WTC11 (cell line): ENCODE measurements around the gene CTNNA1. TPM values are rescaled to one million over a fixed set of nuclear protein-coding genes. Genes with fewer than 3 reads are reported as not detected.
A peak's percentile ranks its signal among the peaks of the same experiment; 100 is the strongest.
"Not testable (repeated sequence)": the region's sequence is repeated elsewhere in the genome, so short reads cannot be mapped to it uniquely, and the experiment has no call there.

Experiments used
- ATAC-seq: fragments of 200-7000 bp; cut with Tn5 transposase; 2 replicates; pipeline ENCODE4 v1.10.0; 2021; ENCODE audit warnings: mild to moderate bottlenecking, moderate library complexity
- CTCF ChIA-PET: fragments of 300-600 bp; sonication (Branson Sonifier 250); formaldehyde crosslinking; loops from one replicate; lab custom pipeline; 2021; ENCODE audit warnings: antibody characterized with exemption; lab: Charles Lee
- POLR2A ChIA-PET: fragments of 350-600 bp; sonication (Branson Sonifier 250); formaldehyde crosslinking; loops from one replicate; lab custom pipeline; 2021; ENCODE audit warnings: antibody characterized with exemption; lab: Charles Lee
- DNase-seq: peaks from one replicate; pipeline ENCODE4 v3.0.0; 2021; ENCODE audit warnings: low spot score
- H3K27ac Mint-ChIP-seq: 2 replicates; pipeline ENCODE4 v1.8.0; 2021; ENCODE audit warnings: mixed read lengths
- H3K27me3 Mint-ChIP-seq: 2 replicates; pipeline ENCODE4 v1.8.0; 2021; ENCODE audit warnings: low read depth, mild to moderate bottlenecking, moderate library complexity, mixed read lengths
- H3K36me3 Mint-ChIP-seq: 2 replicates; pipeline ENCODE4 v1.8.0; 2021; ENCODE audit warnings: mixed read lengths
- H3K4me1 Mint-ChIP-seq: 2 replicates; pipeline ENCODE4 v1.8.0; 2022; ENCODE audit warnings: mixed read lengths
- H3K4me3 Mint-ChIP-seq: 2 replicates; pipeline ENCODE4 v1.8.0; 2021; ENCODE audit warnings: mild to moderate bottlenecking, moderate library complexity, mixed read lengths
- H3K9me3 Mint-ChIP-seq: 2 replicates; pipeline ENCODE4 v1.8.0; 2021; ENCODE audit warnings: mixed read lengths
- AFF4 ChIP-seq: sonication (generic); formaldehyde crosslinking; IDR thresholded peaks from 2 replicates; pipeline ENCODE4 v1.8.1; 2023; ENCODE audit warnings: mild to moderate bottlenecking, missing genetic modification reagents, borderline replicate concordance
- GABPB1 ChIP-seq: sonication (generic); formaldehyde crosslinking; IDR thresholded peaks from 2 replicates; pipeline ENCODE4 v1.8.1; 2023; ENCODE audit warnings: mild to moderate bottlenecking, missing genetic modification reagents
- GTF2I ChIP-seq: fragments of 250-450 bp; sonication (Bioruptor Pico); conservative IDR thresholded peaks from 2 replicates; pipeline ENCODE4 v1.4.0; 2021; ENCODE audit warnings: mild to moderate bottlenecking
- JAZF1 ChIP-seq: fragments of 250-450 bp; sonication (Bioruptor Pico); IDR thresholded peaks from 2 replicates; pipeline ENCODE4 v1.9.0; 2021; ENCODE audit warnings: moderate library complexity, mild to moderate bottlenecking, inconsistent platforms
- JUN ChIP-seq: sonication (generic); formaldehyde crosslinking; IDR thresholded peaks from 2 replicates; pipeline ENCODE4 v1.8.0; 2023; ENCODE audit warnings: mild to moderate bottlenecking, missing genetic modification reagents
- RORB ChIP-seq: fragments of 250-450 bp; sonication (Bioruptor Pico); IDR thresholded peaks from 2 replicates; pipeline ENCODE4 v1.9.0; 2021; ENCODE audit warnings: mild to moderate bottlenecking
- SOX15 ChIP-seq: fragments of 250-450 bp; sonication (Bioruptor Pico); IDR thresholded peaks from 2 replicates; pipeline ENCODE4 v1.9.0; 2021; ENCODE audit warnings: mild to moderate bottlenecking
- ZNF317 ChIP-seq: sonication (generic); formaldehyde crosslinking; IDR thresholded peaks from 2 replicates; pipeline ENCODE4 v1.8.1; 2023; ENCODE audit warnings: low read depth, mild to moderate bottlenecking, moderate library complexity, missing genetic modification reagents, borderline replicate concordance
- total RNA-seq: library from RNA; stranded (reverse); gene quantifications from 3 replicates; pipeline ENCODE4 v1.2.3, GENCODE V29; 2021
- TF ChIP-seq, protein P1 (sequence below): sonication (generic); formaldehyde crosslinking; IDR thresholded peaks from 2 replicates; pipeline ENCODE4 v1.8.1; 2022; ENCODE audit warnings: missing genetic modification reagents, borderline replicate concordance
- TF ChIP-seq, protein P2 (sequence below): fragments of 250-450 bp; sonication (Bioruptor Pico); IDR thresholded peaks from 2 replicates; pipeline ENCODE4 v2.1.2; 2022; ENCODE audit warnings: mild to moderate bottlenecking, moderate library complexity
- TF ChIP-seq, protein P3 (sequence below): sonication (generic); formaldehyde crosslinking; IDR thresholded peaks from 2 replicates; pipeline ENCODE4 v1.8.1; 2022; ENCODE audit warnings: low read depth, missing genetic modification reagents, borderline replicate concordance
- TF ChIP-seq, protein P4 (sequence below): fragments of 250-450 bp; sonication (Bioruptor Pico); IDR thresholded peaks from 2 replicates; pipeline ENCODE4 v1.8.0; 2021; ENCODE audit warnings: mild to moderate bottlenecking
- TF ChIP-seq, protein P5 (sequence below): sonication (generic); formaldehyde crosslinking; IDR thresholded peaks from 2 replicates; pipeline ENCODE4 v1.8.1; 2022; ENCODE audit warnings: mild to moderate bottlenecking, moderate library complexity, missing genetic modification reagents

Gene CTNNA1
- total RNA-seq, 1 experiment from 2014 or later: 309 TPM

- CTCF ChIA-PET: interaction anchor here (0.6 to 0.9 kb wide), 3 partner anchors 28 to 117 kb away, joined by 4 read pairs; no protein-coding TSS in a partner anchor
- Mint-ChIP-seq H3K9me3 (peaks cover 13% of the 10 kb centered on the region), H3K4me1 (peaks cover 44% of the 10 kb centered on the region), H3K36me3 (peaks cover 36% of the 10 kb centered on the region)
- H3K4me3 Mint-ChIP-seq, H3K27me3 Mint-ChIP-seq, ATAC-seq, DNase-seq, POLR2A ChIA-PET, H3K27ac Mint-ChIP-seq: not testable (repeated sequence)
Observed at GRCh38 chr5:138761115-138761514, 7.9 kb downstream of the CTNNA1 start.

DNA sequence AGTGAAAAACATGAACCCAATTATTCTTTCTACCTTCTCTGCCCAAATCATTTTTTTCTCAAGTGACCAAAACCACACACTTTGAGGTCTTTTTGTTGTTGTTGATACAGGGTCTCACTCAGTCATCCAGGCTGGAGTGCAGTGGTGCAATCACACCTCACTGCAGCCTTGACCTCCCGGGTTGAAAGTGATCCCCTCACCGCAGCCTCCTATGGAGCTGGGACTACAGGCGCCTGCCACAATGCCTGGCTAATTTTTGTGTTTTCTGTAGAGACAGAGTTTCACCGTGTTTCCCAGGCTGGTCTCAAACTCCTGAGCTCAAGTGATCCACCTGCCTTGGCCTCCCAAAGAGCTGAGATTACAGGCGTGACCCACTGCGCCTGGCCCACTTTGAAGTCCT lies 8.4 kb downstream of the CTNNA1 start:
- H3K36me3 Mint-ChIP-seq: peaks cover 31% of the 10 kb centered on the region
- TF ChIP-seq GABPB1 (CRISPR knock-in tag): peak; percentile 45; the same call in 1 of the 2 replicates
- TF ChIP-seq, all 79 proteins: peak for 1; not testable (repeated sequence) for 78
- CTCF ChIA-PET: interaction anchor here (0.6 to 0.7 kb wide), 2 partner anchors 12 to 118 kb away, joined by 3 to 4 read pairs; no protein-coding TSS in a partner anchor
- H3K4me1 Mint-ChIP-seq: peaks cover 44% of the 10 kb centered on the region
- POLR2A ChIA-PET, DNase-seq, H3K9me3 Mint-ChIP-seq, H3K4me3 Mint-ChIP-seq, H3K27me3 Mint-ChIP-seq, H3K27ac Mint-ChIP-seq, ATAC-seq: not testable (repeated sequence)

GRCh38 chr5:138762110-138762509 lies 8.9 kb downstream of the CTNNA1 start:
- peaks cover 43% of the 10 kb centered on the region for H3K4me1 Mint-ChIP-seq
- no peak for ATAC-seq
- H3K36me3 Mint-ChIP-seq: peaks cover 27% of the 10 kb centered on the region
- TF ChIP-seq, protein P1, sequence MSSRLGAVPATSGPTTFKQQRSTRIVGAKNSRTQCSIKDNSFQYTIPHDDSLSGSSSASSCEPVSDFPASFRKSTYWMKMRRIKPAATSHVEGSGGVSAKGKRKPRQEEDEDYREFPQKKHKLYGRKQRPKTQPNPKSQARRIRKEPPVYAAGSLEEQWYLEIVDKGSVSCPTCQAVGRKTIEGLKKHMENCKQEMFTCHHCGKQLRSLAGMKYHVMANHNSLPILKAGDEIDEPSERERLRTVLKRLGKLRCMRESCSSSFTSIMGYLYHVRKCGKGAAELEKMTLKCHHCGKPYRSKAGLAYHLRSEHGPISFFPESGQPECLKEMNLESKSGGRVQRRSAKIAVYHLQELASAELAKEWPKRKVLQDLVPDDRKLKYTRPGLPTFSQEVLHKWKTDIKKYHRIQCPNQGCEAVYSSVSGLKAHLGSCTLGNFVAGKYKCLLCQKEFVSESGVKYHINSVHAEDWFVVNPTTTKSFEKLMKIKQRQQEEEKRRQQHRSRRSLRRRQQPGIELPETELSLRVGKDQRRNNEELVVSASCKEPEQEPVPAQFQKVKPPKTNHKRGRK: no peak
- no peak for TF ChIP-seq GTF2I
- no peak for TF ChIP-seq RORB (CRISPR knock-in tag)
- TF ChIP-seq, protein P2, sequence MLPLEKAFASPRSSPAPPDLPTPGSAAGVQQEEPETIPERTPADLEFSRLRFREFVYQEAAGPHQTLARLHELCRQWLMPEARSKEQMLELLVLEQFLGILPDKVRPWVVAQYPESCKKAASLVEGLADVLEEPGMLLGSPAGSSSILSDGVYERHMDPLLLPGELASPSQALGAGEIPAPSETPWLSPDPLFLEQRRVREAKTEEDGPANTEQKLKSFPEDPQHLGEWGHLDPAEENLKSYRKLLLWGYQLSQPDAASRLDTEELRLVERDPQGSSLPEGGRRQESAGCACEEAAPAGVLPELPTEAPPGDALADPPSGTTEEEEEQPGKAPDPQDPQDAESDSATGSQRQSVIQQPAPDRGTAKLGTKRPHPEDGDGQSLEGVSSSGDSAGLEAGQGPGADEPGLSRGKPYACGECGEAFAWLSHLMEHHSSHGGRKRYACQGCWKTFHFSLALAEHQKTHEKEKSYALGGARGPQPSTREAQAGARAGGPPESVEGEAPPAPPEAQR (CRISPR knock-in tag): no peak
- TF ChIP-seq JAZF1 (CRISPR knock-in tag): no peak
- TF ChIP-seq AFF4 (CRISPR knock-in tag): no peak
- no peak for TF ChIP-seq SOX15 (CRISPR knock-in tag)
- no peak for TF ChIP-seq JUN (CRISPR knock-in tag)
- TF ChIP-seq, protein P3, sequence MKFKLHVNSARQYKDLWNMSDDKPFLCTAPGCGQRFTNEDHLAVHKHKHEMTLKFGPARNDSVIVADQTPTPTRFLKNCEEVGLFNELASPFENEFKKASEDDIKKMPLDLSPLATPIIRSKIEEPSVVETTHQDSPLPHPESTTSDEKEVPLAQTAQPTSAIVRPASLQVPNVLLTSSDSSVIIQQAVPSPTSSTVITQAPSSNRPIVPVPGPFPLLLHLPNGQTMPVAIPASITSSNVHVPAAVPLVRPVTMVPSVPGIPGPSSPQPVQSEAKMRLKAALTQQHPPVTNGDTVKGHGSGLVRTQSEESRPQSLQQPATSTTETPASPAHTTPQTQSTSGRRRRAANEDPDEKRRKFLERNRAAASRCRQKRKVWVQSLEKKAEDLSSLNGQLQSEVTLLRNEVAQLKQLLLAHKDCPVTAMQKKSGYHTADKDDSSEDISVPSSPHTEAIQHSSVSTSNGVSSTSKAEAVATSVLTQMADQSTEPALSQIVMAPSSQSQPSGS (CRISPR knock-in tag): no peak
- TF ChIP-seq, protein P4, sequence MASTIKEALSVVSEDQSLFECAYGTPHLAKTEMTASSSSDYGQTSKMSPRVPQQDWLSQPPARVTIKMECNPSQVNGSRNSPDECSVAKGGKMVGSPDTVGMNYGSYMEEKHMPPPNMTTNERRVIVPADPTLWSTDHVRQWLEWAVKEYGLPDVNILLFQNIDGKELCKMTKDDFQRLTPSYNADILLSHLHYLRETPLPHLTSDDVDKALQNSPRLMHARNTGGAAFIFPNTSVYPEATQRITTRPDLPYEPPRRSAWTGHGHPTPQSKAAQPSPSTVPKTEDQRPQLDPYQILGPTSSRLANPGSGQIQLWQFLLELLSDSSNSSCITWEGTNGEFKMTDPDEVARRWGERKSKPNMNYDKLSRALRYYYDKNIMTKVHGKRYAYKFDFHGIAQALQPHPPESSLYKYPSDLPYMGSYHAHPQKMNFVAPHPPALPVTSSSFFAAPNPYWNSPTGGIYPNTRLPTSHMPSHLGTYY (CRISPR knock-in tag): no peak
- no peak for TF ChIP-seq ZNF317 (CRISPR knock-in tag)
- TF ChIP-seq, protein P5, sequence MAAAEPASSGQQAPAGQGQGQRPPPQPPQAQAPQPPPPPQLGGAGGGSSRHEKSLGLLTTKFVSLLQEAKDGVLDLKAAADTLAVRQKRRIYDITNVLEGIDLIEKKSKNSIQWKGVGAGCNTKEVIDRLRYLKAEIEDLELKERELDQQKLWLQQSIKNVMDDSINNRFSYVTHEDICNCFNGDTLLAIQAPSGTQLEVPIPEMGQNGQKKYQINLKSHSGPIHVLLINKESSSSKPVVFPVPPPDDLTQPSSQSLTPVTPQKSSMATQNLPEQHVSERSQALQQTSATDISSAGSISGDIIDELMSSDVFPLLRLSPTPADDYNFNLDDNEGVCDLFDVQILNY (CRISPR knock-in tag): no peak
- H3K9me3 Mint-ChIP-seq: peaks cover 10% of the 10 kb centered on the region
- H3K4me3 Mint-ChIP-seq: no peak overlapping the region
- CTCF ChIA-PET: interaction anchor here (0.7 to 1.8 kb wide), 3 partner anchors 12 to 37 kb away, joined by 3 to 4 read pairs (median 3); no protein-coding TSS in a partner anchor
- H3K27ac Mint-ChIP-seq: 0 out of 2 replicates have a peak overlapping the region, but pooled peaks have one; percentile 19
- H3K27me3 Mint-ChIP-seq: no peaks in the 10 kb centered on the region
- no peak for DNase-seq
- POLR2A ChIA-PET: no interaction called here
